ENCODE measurements around the gene ADAM8. TPM values are rescaled to one million over a fixed set of nuclear protein-coding genes. Genes with fewer than 3 reads are reported as not detected.

The ADAM8 gene
- total and polyA plus RNA-seq, 2 of the 8 experiments (the other 6 are each of a cell fraction or from before 2014, with no cell fraction given), result 4.6 TPM

- Histone ChIP-seq H3K79me2 (ENCODE audit: control insufficient read depth in 1 of 2, insufficient read depth in 2 of 2, low read length in 2 of 2) (no peaks in the 10 kb centered on the region), H4K91ac (replicated peaks; ENCODE audit: insufficient read length, low read length) (no peak overlapping the region), H3K23ac (ENCODE audit: insufficient read length) (no peak overlapping the region), H2BK20ac (ENCODE audit: low read length) (no peak overlapping the region), H4K20me1 (replicated peaks in 1 of 2; ENCODE audit: control insufficient read depth in 1 of 2, insufficient read depth in 2 of 2, low read length in 2 of 2) (peaks cover 0 to 3% of the 10 kb centered on the region in 2 experiments), H3K9ac (replicated peaks in 1 of 4; ENCODE audit: extremely low read depth in 1 of 4, low read depth in 3 of 4, low read length in 3 of 4) (no peak overlapping the region), H2BK12ac (ENCODE audit: low read depth, low read length) (no peak overlapping the region), H2AFZ (ENCODE audit: low read length) (no peak overlapping the region), H3K4ac (replicated peaks; ENCODE audit: insufficient read length, low read depth, low read length) (no peak overlapping the region), H3K56ac (replicated peaks; ENCODE audit: insufficient read length, low read depth, low read length) (no peak overlapping the region), H3K27me3 (replicated peaks in 1 of 4; ENCODE audit: control insufficient read depth in 3 of 4, extremely low read depth in 1 of 4, insufficient read depth in 3 of 4, low read length in 3 of 4) (peaks cover 0 to 8% (median 4%) of the 10 kb centered on the region in 4 experiments; a peak in 5 of 7 replicates), H4K5ac (ENCODE audit: insufficient read length, low read depth, low read length) (no peak overlapping the region), H2BK5ac (ENCODE audit: low read depth, low read length) (no peak overlapping the region), H2BK15ac (ENCODE audit: low read length) (no peak overlapping the region), H3K23me2 (ENCODE audit: low read depth, low read length) (peaks cover 2% of the 10 kb centered on the region; the same call in 1 of the 2 replicates), H3K4me1 (replicated peaks in 1 of 4; ENCODE audit: control insufficient read depth in 3 of 4, insufficient read depth in 4 of 4, low read length in 3 of 4) (no peaks in the 10 kb centered on the region; a peak in 1 of 7 replicates), H3K79me1 (ENCODE audit: low read depth, low read length) (no peaks in the 10 kb centered on the region), H3K27ac (ENCODE audit: low read depth, low read length) (no peak overlapping the region), H3K4me3 (ENCODE audit: extremely low read depth in 1 of 4, insufficient read depth in 2 of 4, low read depth in 3 of 4, low read length in 4 of 4) (no peak overlapping the region), H2AK5ac (ENCODE audit: low read depth, low read length) (no peak overlapping the region), H2BK120ac (replicated peaks; ENCODE audit: low read depth, low read length) (no peak overlapping the region), H3K14ac (ENCODE audit: insufficient read length) (no peak overlapping the region), H3K4me2 (ENCODE audit: insufficient read depth in 1 of 2, low read depth in 2 of 2, low read length in 2 of 2) (no peak overlapping the region), H3K9me3 (ENCODE audit: insufficient read depth in 2 of 2, low read depth in 1 of 2, low read length in 1 of 2) (no peaks in the 10 kb centered on the region), H4K8ac (ENCODE audit: extremely low read depth, insufficient read depth, low read length) (no peak overlapping the region), H3K36me3 (ENCODE audit: control insufficient read depth in 2 of 4, insufficient read depth in 4 of 4, low read length in 3 of 4) (peaks cover 4 to 19% (median 5%) of the 10 kb centered on the region in 4 experiments; a peak in 7 of 8 replicates), H3K18ac (ENCODE audit: extremely low read depth, low read length) (no peak overlapping the region)
- FAIRE-seq (no peak), DNase-seq (ENCODE audit: low read depth in 1 of 2, low spot score in 2 of 2) (no peak)
- ChIA-PET POLR2A (ENCODE audit: partially characterized antibody) (interaction anchor here (0.6 to 1.3 kb wide), 2 partner anchors 47 to 57 kb away, joined by 3 to 4 read pairs; no protein-coding TSS in a partner anchor), CTCF (ENCODE audit: partially characterized antibody) (interaction anchor here (0.9 to 3.5 kb wide), 8 partner anchors 9 to 94 kb away, joined by 3 to 23 read pairs (median 6); partner anchors contain the start of gene PRAP1)
- TF ChIP-seq BRCA1 (IDR thresholded peaks at IDR 0.05; ENCODE audit: low read depth, low read length), result no peak
- WGBS, 2 experiments (ENCODE audit: extremely low coverage in 1 of 2, insufficient coverage in 1 of 2, insufficient read length in 1 of 2, insufficient replicate concordance in 2 of 2, low coverage in 1 of 2, low lambda C conversion rate in 2 of 2, missing lambda C conversion rate in 1 of 2), result 90% methylated on average over 12 of the region's 12 CpGs; no CpG with 5 or more reads in 1 of the 2 experiments
Observed at GRCh38 chr10:133314911-133315310, 38.2 kb upstream of the ADAM8 start.
